Measurements from ENCODE around the gene ANAPC4. TPM values are rescaled to one million over a fixed set of nuclear protein-coding genes. Genes with fewer than 3 reads are reported as not detected.
"Not testable (repeated sequence)": the region's sequence is repeated elsewhere in the genome, so short reads cannot be mapped to it uniquely, and the experiment has no call there.

Gene ANAPC4, protein sequence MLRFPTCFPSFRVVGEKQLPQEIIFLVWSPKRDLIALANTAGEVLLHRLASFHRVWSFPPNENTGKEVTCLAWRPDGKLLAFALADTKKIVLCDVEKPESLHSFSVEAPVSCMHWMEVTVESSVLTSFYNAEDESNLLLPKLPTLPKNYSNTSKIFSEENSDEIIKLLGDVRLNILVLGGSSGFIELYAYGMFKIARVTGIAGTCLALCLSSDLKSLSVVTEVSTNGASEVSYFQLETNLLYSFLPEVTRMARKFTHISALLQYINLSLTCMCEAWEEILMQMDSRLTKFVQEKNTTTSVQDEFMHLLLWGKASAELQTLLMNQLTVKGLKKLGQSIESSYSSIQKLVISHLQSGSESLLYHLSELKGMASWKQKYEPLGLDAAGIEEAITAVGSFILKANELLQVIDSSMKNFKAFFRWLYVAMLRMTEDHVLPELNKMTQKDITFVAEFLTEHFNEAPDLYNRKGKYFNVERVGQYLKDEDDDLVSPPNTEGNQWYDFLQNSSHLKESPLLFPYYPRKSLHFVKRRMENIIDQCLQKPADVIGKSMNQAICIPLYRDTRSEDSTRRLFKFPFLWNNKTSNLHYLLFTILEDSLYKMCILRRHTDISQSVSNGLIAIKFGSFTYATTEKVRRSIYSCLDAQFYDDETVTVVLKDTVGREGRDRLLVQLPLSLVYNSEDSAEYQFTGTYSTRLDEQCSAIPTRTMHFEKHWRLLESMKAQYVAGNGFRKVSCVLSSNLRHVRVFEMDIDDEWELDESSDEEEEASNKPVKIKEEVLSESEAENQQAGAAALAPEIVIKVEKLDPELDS
- 19.0 TPM for polyA plus RNA-seq (2013, experiment 1 of 2; ENCODE audit: insufficient read length)
- 17.4 TPM for polyA plus RNA-seq (2013, experiment 2 of 2; ENCODE audit: insufficient read length)

- DNase-seq = peak; percentile 93
Observed at GRCh38 chr4:25376754-25377571, at the start of gene ANAPC4. Gene ANAPC4, plus strand, starts transcription at chr4:25377263. Its CDS starts 165 bp downstream, at chr4:25377428.

DNA sequence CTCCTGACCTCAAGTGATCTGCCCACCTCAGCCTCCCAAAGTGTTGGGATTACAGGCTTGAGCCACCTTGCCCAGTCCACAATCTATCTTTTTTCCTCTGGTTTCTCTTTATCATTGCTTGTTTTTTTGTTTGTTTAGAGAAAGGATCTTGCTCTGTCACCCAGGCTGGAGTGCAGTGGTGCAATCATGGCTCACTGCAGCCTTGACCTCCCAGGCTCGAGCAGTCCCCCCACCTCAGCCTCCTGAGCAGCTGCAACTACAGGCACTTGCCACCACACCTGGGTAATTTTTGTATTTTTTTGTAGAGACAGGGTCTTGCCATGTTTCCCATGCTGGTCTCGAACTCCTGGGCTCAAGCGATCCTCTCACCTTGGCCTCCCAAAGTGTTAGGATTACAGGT, 48.6 kb upstream of the ANAPC4 start:
- not testable (repeated sequence) for DNase-seq

- DNase-seq = no peak
Observed at GRCh38 chr4:25330335-25330734, 46.7 kb upstream of the ANAPC4 start.

DNA sequence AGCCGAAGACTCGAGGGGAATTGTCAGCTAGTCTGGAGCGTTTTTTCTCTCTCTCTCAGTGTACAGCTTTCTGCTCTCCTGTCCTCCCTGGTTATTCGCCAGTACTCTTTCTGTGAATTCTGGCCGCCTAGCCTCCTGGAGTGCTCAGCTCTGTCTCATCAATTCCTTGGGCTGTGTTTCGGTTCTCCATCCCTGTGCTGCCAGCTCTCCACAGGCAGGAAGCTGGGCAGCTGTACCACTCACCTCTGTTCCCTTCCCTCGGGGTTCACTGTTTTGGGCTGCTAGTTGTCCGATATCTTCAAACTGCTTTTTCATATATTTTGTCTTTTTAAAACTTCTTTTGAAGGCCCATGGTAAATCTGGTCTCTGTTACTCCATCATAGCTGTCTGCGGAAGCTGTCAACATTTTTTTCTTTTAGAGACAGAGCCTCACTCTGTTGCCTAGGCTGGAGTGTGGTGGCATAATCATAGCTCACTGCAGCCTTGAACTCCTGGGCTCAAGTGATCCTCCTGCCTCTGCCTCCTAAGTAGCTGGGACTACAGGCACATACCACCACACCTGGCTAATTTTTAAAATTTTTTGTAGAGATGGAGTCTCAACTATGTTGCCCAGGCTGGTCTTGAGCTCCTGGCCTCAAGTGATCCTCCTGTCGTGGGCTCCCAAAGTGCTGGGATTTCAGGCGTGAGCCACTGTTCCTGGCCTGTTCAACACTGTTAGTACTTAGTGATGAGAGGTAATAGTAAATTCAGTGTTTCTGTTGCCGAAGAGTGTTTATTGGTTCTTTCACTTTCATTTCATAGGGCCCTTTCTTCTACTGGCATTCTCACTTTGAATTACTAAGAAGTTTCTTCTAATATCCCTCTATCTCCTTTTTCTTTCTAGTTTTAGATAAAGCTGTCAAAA, 45.9 kb upstream of the ANAPC4 start:
- DNase-seq = no peak

DNA sequence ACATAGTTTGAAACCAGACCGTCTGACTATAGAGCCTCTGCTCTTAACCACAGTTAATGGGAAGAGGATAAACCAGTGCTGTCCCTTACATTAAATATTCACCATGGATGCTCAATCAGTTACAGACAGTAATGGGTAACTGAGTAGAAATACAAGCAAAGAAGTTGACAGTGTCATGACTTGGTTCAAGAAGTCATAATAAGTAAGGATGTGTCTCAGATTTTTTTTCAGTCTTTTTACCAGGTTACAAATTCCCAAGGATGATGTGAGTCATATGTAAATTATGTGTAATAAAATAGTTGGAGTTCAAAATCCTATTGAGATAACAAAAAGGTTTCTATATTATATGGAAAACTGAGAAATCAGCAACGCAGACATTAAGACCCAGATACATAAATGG, 33.4 kb upstream of the ANAPC4 start:
- DNase-seq = peak; percentile 23

DNA sequence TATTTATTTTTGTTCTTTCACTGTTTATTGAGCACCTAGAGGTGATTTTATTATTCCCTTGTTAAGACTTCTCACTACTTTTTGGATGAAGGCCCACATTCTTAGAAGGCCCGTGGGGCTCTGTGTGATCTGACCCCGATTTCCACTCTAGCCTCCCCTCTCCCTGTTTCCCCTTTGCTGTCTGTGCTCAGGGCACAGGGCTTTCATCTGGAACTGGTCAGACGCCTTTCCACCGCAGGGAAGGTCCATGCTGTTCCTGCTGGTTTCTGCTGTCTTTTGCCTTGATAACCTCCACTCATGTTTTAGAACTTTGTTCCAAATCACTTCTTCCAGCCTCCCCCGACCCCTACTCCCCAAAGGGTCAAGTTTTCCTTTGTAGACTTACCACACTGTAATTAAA, 31.3 kb upstream of the ANAPC4 start:
- peak; percentile 20 for DNase-seq

GRCh38 chr4:25346913-25347312, 30.1 kb upstream of the ANAPC4 start:
- DNase-seq = no peak

DNA sequence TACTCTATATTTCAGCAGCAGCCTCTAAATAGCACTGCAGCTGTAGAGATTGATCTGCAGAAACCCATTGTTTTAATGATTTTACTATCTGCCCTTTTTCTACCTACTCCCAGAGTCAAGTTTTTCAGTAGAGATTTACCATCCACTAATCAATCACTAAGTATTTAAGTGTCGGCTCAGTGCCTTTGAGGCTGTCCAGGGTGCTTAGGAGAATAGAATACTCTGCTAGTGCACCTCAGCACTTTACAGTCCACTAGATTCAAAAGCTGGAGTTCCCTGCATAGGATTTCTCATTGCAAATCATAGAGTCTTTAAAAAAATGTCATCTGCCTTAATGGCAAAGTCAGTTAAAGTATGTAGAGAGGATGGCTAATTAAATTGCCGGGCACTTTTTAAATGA, 29.6 kb upstream of the ANAPC4 start:
- no peak for DNase-seq

DNA sequence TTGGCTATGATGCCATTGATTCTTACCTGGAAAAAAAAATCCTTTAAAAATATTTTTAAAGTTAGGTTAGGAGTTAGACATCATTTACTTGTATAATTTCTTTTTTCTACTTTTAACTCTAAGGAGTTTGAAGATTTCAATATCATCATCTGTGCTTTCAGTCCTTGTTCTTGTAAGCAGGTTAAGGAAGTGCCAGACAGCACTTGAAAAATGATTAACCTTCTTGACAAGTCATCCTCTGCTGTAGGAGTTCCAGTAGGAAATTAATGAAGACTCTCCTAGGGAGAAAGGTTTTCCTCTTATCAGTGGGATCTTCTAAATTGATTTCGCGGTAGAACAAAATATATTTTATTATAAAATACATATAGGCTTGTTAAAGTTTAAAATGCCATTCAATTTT, 29.1 kb upstream of the ANAPC4 start:
- DNase-seq = no peak

DNA sequence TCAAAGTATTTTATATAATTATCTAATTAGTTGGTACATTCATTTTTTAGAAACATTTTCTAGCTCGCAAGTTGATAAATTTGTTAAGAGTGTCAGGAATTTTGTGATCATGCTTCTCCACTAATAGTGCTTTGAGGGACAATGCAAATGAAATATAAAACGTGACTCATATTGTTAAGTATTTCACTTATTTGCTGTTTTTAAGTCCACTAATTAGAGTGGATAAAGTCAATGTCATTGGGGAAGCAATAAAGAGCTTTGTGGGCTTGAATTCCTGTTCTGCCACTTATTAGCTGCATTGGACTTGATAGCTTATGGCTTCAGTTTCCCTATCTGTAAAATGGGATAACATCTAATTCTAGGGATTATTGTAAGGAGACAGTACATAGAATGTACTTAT, 26.5 kb upstream of the ANAPC4 start:
- peak; percentile 61 for DNase-seq

GRCh38 chr4:25351777-25352416, 25.2 kb upstream of the ANAPC4 start:
- peak; percentile 67 for DNase-seq

DNA sequence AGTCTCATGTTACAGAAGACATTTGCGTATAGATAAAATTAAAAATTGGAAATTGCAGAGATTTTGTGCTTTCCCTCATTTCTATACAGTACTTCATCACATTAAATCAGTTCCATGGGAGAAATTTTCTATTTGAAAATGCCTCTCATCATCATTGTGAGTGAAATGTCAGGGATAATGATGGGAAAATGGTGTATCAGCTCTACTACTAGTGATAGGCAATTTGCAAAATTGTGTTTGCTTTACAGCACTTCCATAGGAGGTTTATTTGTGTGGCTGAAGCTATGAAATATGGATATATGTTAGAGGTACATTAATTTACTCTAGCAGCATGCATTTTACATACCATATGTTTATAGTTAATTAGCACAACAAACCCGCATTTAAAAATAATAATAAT, 21.0 kb upstream of the ANAPC4 start:
- no peak for DNase-seq

- DNase-seq = no peak
Observed at GRCh38 chr4:25358515-25359275, 18.4 kb upstream of the ANAPC4 start.

DNA sequence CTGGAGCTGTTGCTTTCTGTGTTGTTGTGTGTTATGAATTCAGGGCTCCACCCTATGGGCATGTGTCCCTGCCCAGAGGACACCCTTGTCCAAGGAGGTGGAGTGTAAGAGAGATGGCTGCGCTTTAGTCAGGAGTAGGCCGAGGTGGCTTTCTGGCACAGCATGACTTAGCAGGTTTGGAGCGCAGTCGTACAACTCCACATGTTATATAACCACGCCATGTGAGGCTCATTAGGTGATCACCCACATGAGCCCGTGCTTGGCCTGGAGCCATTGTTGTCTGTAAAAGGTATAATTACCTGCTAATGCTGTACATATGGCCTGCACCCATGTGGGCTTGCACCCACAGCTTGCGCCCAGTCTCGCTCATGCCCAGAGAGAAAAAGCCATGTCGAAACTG, 15.8 kb upstream of the ANAPC4 start:
- no peak for DNase-seq

GRCh38 chr4:25367004-25367621, 9.9 kb upstream of the ANAPC4 start:
- peak; percentile 50 for DNase-seq

DNA sequence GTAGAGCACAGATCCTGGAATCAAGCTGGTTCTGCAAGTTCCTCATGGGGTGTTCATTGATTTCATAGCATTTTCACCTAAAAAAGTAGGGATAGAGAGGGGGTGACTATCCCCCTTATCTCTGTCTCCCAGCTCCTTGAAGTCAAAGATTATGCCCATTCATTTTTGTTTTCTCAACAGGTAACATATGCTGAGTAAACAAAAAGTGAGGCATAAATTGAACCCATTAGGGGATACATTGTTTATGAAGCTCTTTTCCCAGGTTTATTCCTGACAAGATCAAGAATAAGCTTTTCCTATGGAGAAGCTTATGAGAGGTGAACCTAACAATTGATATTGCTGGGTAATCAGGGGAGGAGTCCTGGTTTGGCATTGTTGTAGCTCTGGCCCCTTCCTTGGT, 9.2 kb upstream of the ANAPC4 start:
- DNase-seq = no peak

DNA sequence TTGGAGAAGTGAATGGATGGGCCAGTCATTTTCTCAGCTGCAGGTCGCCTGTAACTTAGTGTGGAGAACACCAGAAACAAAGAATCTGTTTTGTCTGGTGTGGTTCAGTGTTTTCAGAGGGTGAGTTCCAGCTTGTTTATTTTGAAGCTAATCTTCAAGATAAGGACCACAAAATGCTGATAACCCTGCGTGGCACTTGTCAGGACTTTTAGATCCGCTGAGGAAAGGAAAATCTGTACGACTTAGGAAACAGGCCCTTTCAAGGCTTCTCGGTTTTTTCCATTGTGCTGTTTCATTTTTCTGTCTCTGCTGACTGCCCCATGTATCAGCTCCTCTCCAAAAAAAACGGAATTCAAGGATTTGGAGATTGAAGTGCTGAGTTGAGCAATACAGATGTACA, 8.7 kb upstream of the ANAPC4 start:
- DNase-seq = no peak

DNA sequence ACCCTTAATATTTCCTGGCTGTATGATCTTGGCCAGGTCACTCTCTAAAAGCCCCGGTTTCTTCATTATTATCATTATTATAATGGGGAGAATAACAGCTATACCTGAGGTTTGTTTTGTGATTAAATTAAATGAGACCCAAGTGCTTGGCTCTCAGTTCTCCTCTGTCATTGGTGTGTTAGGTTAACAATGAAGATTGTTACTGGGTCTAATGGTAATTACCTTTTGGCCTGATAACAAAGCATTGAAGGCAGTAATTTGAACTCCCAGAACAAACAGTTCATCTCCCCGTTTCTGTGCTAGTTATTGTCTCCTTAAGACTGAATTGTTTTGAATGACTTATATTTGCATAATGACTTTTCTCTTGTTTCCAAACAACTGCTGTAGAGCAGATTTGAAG, 6.8 kb upstream of the ANAPC4 start:
- no peak for DNase-seq

GRCh38 chr4:25372549-25372948, 4.5 kb upstream of the ANAPC4 start:
- DNase-seq = not testable (repeated sequence)
